Measurements from ENCODE around the gene APRT.
A peak's percentile ranks its signal among the peaks of the same experiment; 100 is the strongest.

APRT gene

GRCh38 chr16:88767546-88768070 is 44.1 kb downstream of the APRT start:
- peak overlapping the region; percentile 69 for H3K27ac Mint-ChIP-seq
- intact Hi-C loops (cut with micrococcal nuclease) = no loop called here
- H3K4me1 Mint-ChIP-seq (ENCODE audit: low read depth) = peaks cover 75% of the 10 kb centered on the region
- no peak overlapping the region for H3K4me3 Mint-ChIP-seq
- no peaks in the 10 kb centered on the region for H3K9me3 Mint-ChIP-seq
- peaks cover 62% of the 10 kb centered on the region for H3K36me3 Mint-ChIP-seq (ENCODE audit: low read depth)
- no peaks in the 10 kb centered on the region for H3K27me3 Mint-ChIP-seq

GRCh38 chr16:88766975-88767374 is 44.8 kb downstream of the APRT start:
- H3K4me3 Mint-ChIP-seq = no peak overlapping the region
- intact Hi-C loops (cut with micrococcal nuclease) = no loop called here

GRCh38 chr16:88764913-88765349 is 46.8 kb downstream of the APRT start:
- intact Hi-C loops (cut with micrococcal nuclease) = no loop called here
- H3K4me1 Mint-ChIP-seq (ENCODE audit: low read depth) = peaks cover 73% of the 10 kb centered on the region

More at GRCh38 chr16:88766975-88767374, 44.8 kb downstream of the APRT start:
- no peaks in the 10 kb centered on the region for H3K27me3 Mint-ChIP-seq
- no peaks in the 10 kb centered on the region for H3K9me3 Mint-ChIP-seq
- peaks cover 74% of the 10 kb centered on the region for H3K4me1 Mint-ChIP-seq (ENCODE audit: low read depth)
- H3K27ac Mint-ChIP-seq = peak overlapping the region; percentile 69
- H3K36me3 Mint-ChIP-seq (ENCODE audit: low read depth) = peaks cover 62% of the 10 kb centered on the region

GRCh38 chr16:88764080-88764479 is 47.6 kb downstream of the APRT start:
- Mint-ChIP-seq H3K9me3 (no peaks in the 10 kb centered on the region), H3K4me1 (ENCODE audit: low read depth) (peaks cover 73% of the 10 kb centered on the region), H3K4me3 (no peak overlapping the region), H3K27ac (no peak overlapping the region), H3K27me3 (no peaks in the 10 kb centered on the region), H3K36me3 (ENCODE audit: low read depth) (peaks cover 74% of the 10 kb centered on the region)
- intact Hi-C loops (cut with micrococcal nuclease) = no loop called here

More at GRCh38 chr16:88764913-88765349, 46.8 kb downstream of the APRT start:
- Mint-ChIP-seq H3K4me3 (no peak overlapping the region), H3K9me3 (no peaks in the 10 kb centered on the region), H3K27me3 (no peaks in the 10 kb centered on the region), H3K36me3 (ENCODE audit: low read depth) (peaks cover 74% of the 10 kb centered on the region), H3K27ac (no peak overlapping the region)

- no peaks in the 10 kb centered on the region for H3K9me3 Mint-ChIP-seq
- H3K27me3 Mint-ChIP-seq = no peaks in the 10 kb centered on the region
- H3K4me3 Mint-ChIP-seq = no peak overlapping the region
- intact Hi-C loops (cut with micrococcal nuclease) = no loop called here
- peak overlapping the region; percentile 1 for H3K27ac Mint-ChIP-seq
- H3K36me3 Mint-ChIP-seq (ENCODE audit: low read depth) = peaks cover 79% of the 10 kb centered on the region
- peaks cover 73% of the 10 kb centered on the region for H3K4me1 Mint-ChIP-seq (ENCODE audit: low read depth)
Observed at GRCh38 chr16:88763502-88764053, 48.1 kb downstream of the APRT start.

- H3K36me3 Mint-ChIP-seq (ENCODE audit: low read depth) = peaks cover 83% of the 10 kb centered on the region
- H3K27ac Mint-ChIP-seq = no peak overlapping the region
- H3K9me3 Mint-ChIP-seq = no peaks in the 10 kb centered on the region
- no peaks in the 10 kb centered on the region for H3K27me3 Mint-ChIP-seq
- intact Hi-C loops (cut with micrococcal nuclease) = no loop called here
- H3K4me1 Mint-ChIP-seq (ENCODE audit: low read depth) = peaks cover 73% of the 10 kb centered on the region
- no peak overlapping the region for H3K4me3 Mint-ChIP-seq
Observed at GRCh38 chr16:88762941-88763340, 48.8 kb downstream of the APRT start.

- Mint-ChIP-seq H3K27ac (no peak overlapping the region), H3K36me3 (ENCODE audit: low read depth) (peaks cover 80% of the 10 kb centered on the region), H3K27me3 (no peaks in the 10 kb centered on the region), H3K4me1 (ENCODE audit: low read depth) (peaks cover 73% of the 10 kb centered on the region), H3K9me3 (no peaks in the 10 kb centered on the region), H3K4me3 (no peak overlapping the region)
- intact Hi-C loops (cut with micrococcal nuclease) = no loop called here
Observed at GRCh38 chr16:88762258-88762870, 49.4 kb downstream of the APRT start.

GRCh38 chr16:88761830-88762229 is 49.9 kb downstream of the APRT start:
- Mint-ChIP-seq H3K36me3 (ENCODE audit: low read depth) (peaks cover 80% of the 10 kb centered on the region), H3K9me3 (no peaks in the 10 kb centered on the region), H3K4me3 (no peak overlapping the region), H3K27me3 (no peaks in the 10 kb centered on the region), H3K27ac (no peak overlapping the region), H3K4me1 (ENCODE audit: low read depth) (peaks cover 73% of the 10 kb centered on the region)
- intact Hi-C loops (cut with micrococcal nuclease) = no loop called here

GRCh38 chr16:88761143-88761534 is 50.6 kb downstream of the APRT start:
- H3K36me3 Mint-ChIP-seq (ENCODE audit: low read depth) = peaks cover 80% of the 10 kb centered on the region
- peaks cover 69% of the 10 kb centered on the region for H3K4me1 Mint-ChIP-seq (ENCODE audit: low read depth)
- no peak overlapping the region for H3K4me3 Mint-ChIP-seq
- no peaks in the 10 kb centered on the region for H3K27me3 Mint-ChIP-seq
- no peak overlapping the region for H3K27ac Mint-ChIP-seq
- no peaks in the 10 kb centered on the region for H3K9me3 Mint-ChIP-seq
- intact Hi-C loops (cut with micrococcal nuclease) = no loop called here

GRCh38 chr16:88760424-88761142 is 51.1 kb downstream of the APRT start:
- Mint-ChIP-seq H3K27me3 (no peaks in the 10 kb centered on the region), H3K4me3 (no peak overlapping the region), H3K4me1 (ENCODE audit: low read depth) (peaks cover 70% of the 10 kb centered on the region), H3K36me3 (ENCODE audit: low read depth) (peaks cover 80% of the 10 kb centered on the region), H3K27ac (peak overlapping the region; percentile 41), H3K9me3 (no peaks in the 10 kb centered on the region)
- intact Hi-C loops (cut with micrococcal nuclease) = no loop called here

- peaks cover 80% of the 10 kb centered on the region for H3K36me3 Mint-ChIP-seq (ENCODE audit: low read depth)
- H3K4me1 Mint-ChIP-seq (ENCODE audit: low read depth) = peaks cover 75% of the 10 kb centered on the region
- H3K4me3 Mint-ChIP-seq = no peak overlapping the region
- no peaks in the 10 kb centered on the region for H3K27me3 Mint-ChIP-seq
- intact Hi-C loops (cut with micrococcal nuclease) = no loop called here
- peak overlapping the region; percentile 41 for H3K27ac Mint-ChIP-seq
- H3K9me3 Mint-ChIP-seq = no peaks in the 10 kb centered on the region
Observed at GRCh38 chr16:88759976-88760350, 51.8 kb downstream of the APRT start.
